ENCODE results near the gene LIN28B.
"Not testable (repeated sequence)": the region's sequence is repeated elsewhere in the genome, so short reads cannot be mapped to it uniquely, and the experiment has no call there.

The LIN28B gene

DNA sequence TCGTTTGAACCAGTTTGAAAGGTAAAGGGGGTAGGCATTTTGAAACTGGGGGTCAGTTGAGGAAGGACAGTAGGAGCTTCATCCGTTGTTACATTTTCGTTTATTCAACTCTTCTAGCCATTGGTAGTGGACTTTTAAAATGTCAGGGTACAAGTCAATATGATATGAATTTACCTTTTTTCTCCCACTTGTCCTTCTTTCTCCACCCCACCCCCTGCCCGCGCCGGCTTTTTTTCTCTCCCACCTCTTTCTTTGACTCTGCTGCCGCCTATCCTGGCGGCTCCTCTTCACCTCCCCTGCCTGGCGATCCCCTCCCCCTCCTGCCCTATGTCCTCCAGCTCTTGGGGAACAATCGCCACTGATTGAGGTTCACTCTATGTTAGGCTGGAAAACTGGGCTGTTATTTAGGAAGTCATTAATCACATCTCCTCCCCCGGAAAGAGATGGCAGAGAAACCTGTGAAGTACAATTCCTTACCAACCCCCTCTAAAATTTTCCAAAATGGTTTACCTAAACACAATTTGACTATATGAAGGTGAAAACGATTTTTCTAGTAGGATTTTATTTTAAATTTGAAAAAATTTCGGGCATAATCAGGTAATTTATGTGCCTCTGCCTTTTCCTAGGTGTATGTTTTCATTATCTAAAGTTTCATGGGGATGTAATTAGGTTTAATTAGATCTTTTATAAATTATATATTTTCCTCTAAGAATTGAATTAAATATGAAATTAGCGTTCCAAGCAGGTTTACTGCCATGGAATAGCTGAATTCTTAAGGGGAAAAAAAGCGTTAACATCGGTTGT, 778 bp upstream of the LIN28B start:
- in situ Hi-C loops (cut with MboI; ENCODE audit: low sequenced_read_pairs): no loop called here

GRCh38 chr6:104957301-104958177, 632 bp downstream of the LIN28B start:
- in situ Hi-C loops (cut with MboI; ENCODE audit: low sequenced_read_pairs): no loop called here

- in situ Hi-C loops (cut with MboI; ENCODE audit: low sequenced_read_pairs): no loop called here
Measured at GRCh38 chr6:104958178-104959025, 1.5 kb downstream of the LIN28B start.

- in situ Hi-C loops (cut with MboI; ENCODE audit: low sequenced_read_pairs): no loop called here
Measured at GRCh38 chr6:104959026-104959858, 2.3 kb downstream of the LIN28B start.

GRCh38 chr6:104969108-104969507, 12.2 kb downstream of the LIN28B start:
- in situ Hi-C loops (cut with MboI; ENCODE audit: low sequenced_read_pairs): no loop called here

- in situ Hi-C loops (cut with MboI; ENCODE audit: low sequenced_read_pairs): no loop called here
Measured at GRCh38 chr6:104969785-104970581, 13.1 kb downstream of the LIN28B start.

- in situ Hi-C loops (cut with MboI; ENCODE audit: low sequenced_read_pairs): no loop called here
Measured at GRCh38 chr6:104973404-104973803, 16.5 kb downstream of the LIN28B start.

GRCh38 chr6:104983296-104983695, 26.4 kb downstream of the LIN28B start:
- in situ Hi-C loops (cut with MboI; ENCODE audit: low sequenced_read_pairs): no loop called here

GRCh38 chr6:104983776-104984175, 26.9 kb downstream of the LIN28B start:
- in situ Hi-C loops (cut with MboI; ENCODE audit: low sequenced_read_pairs): no loop called here

DNA sequence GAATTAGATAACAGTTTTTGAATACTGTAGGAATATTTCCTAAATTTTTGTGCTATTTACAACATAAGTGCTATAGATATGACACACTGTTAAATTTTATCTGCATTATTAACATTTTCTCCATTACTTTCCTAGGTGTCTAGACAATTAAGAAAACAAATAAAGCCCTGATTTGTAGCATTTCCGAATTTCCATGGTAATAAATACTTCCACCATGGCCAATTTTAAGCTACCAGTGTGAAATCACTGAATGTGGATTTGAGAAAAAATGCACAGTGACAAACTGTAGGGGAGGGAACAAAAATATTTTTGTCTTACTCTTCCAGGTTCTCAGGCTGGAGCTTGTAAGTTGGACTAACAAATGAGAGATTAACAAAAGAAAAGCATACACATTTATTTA, 27.9 kb downstream of the LIN28B start:
- in situ Hi-C loops (cut with MboI; ENCODE audit: low sequenced_read_pairs): no loop called here

- in situ Hi-C loops (cut with MboI; ENCODE audit: low sequenced_read_pairs): not testable (repeated sequence)
Measured at GRCh38 chr6:104985875-104986274, 29.0 kb downstream of the LIN28B start.

- in situ Hi-C loops (cut with MboI; ENCODE audit: low sequenced_read_pairs): no loop called here
Measured at GRCh38 chr6:104986625-104987024, 29.7 kb downstream of the LIN28B start.

- in situ Hi-C loops (cut with MboI; ENCODE audit: low sequenced_read_pairs): no loop called here
Measured at GRCh38 chr6:104987218-104987617, 30.3 kb downstream of the LIN28B start.

DNA sequence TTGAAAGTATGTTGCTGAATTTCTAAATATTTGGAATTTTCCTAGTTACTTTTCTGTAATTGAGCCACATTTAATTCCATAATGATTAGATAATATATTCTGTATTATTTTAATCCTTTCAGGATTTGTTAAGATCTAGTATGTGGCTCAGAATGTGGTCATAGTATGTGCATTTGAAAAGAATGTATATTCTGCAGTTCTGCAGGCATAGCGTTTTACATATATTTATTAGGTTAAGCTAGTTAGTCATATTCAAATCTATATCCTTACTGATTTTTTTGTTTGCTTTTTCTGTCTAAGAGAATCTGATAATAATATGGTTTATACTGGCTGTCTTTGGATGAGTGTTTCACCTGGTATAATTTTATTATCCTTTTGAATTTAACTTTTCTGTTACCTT, 33.2 kb downstream of the LIN28B start:
- in situ Hi-C loops (cut with MboI; ENCODE audit: low sequenced_read_pairs): no loop called here

DNA sequence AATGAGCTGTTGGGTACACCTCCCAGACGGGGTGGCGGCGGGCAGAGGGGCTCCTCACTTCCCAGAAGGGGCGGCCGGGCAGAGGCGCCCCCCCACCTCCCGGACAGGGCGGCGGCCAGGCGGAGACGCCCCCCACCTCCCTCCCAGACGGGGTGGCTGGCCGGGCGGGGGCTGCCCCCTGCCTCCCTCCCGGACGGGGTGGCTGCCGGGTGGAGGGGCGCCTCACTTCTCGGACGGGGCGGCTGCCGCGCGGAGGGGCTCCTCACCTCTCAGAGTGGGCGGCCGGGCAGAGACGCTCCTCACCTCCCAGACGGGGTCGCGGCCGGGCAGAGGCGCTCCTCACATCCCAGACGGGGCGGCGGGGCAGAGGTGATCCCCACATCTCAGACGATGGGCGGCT, 34.2 kb downstream of the LIN28B start:
- in situ Hi-C loops (cut with MboI; ENCODE audit: low sequenced_read_pairs): not testable (repeated sequence)

DNA sequence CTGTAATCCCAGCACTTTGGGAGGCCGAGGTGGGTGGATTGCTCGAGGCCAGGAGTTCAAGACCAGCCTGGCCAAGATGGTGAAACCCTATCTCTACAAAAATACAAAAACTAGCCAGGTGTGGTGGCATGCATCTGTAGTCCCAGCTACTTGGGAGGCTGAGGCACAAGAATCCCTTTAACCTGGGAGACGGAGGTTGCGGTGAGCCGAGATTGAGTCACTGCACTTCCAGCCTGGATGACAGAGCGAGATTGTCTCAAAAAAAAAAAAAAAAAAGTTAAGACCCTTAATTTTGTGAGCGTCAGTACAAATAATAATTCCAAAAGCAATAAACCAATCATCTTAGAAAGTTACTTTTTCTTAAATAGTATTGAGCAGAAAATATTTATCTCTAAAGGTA, 36.7 kb downstream of the LIN28B start:
- in situ Hi-C loops (cut with MboI; ENCODE audit: low sequenced_read_pairs): not testable (repeated sequence)

- in situ Hi-C loops (cut with MboI; ENCODE audit: low sequenced_read_pairs): no loop called here
Measured at GRCh38 chr6:104995989-104996617, 39.2 kb downstream of the LIN28B start.

- in situ Hi-C loops (cut with MboI; ENCODE audit: low sequenced_read_pairs): no loop called here
Measured at GRCh38 chr6:105001063-105001462, 44.2 kb downstream of the LIN28B start.

GRCh38 chr6:105001906-105002305, 45.0 kb downstream of the LIN28B start:
- in situ Hi-C loops (cut with MboI; ENCODE audit: low sequenced_read_pairs): no loop called here
